ENCODE results near the gene MAGEA9B.
A peak's percentile ranks its signal among the peaks of the same experiment; 100 is the strongest.
"Not testable (repeated sequence)": the region's sequence is repeated elsewhere in the genome, so short reads cannot be mapped to it uniquely, and the experiment has no call there.

The MAGEA9B gene

GRCh38 chrX:149587359-149587758 is at the start of gene MAGEA9B:
TSS of gene MAGEA9B (minus strand) at chrX:149587459. CDS start at chrX:149583179, 4,280 bp downstream.
- ATAC-seq: not testable (repeated sequence)

GRCh38 chrX:149633511-149633910 is 46.3 kb upstream of the MAGEA9B start:
- no peak for TF ChIP-seq RARB (CRISPR knock-in tag; IDR thresholded peaks at IDR 0.05)
- TF ChIP-seq ZNF70 (CRISPR knock-in tag; IDR thresholded peaks at IDR 0.05): no peak
- TF ChIP-seq TOX (CRISPR knock-in tag; IDR thresholded peaks at IDR 0.05; ENCODE audit: borderline replicate concordance): no peak
- TF ChIP-seq BACH2 (CRISPR knock-in tag; IDR thresholded peaks at IDR 0.05; ENCODE audit: borderline replicate concordance): no peak
- TF ChIP-seq ESRRG (CRISPR knock-in tag; IDR thresholded peaks at IDR 0.05): no peak
- TF ChIP-seq TSHZ2 (CRISPR knock-in tag; IDR thresholded peaks at IDR 0.05): no peak
- no peak for TF ChIP-seq CSRNP3 (CRISPR knock-in tag; IDR thresholded peaks at IDR 0.05)
- TF ChIP-seq SNAI2 (CRISPR knock-in tag; IDR thresholded peaks at IDR 0.05): no peak
- no peak for TF ChIP-seq POU6F1 (CRISPR knock-in tag; IDR thresholded peaks at IDR 0.05; ENCODE audit: borderline replicate concordance, low read depth)
- TF ChIP-seq PATZ1 (CRISPR knock-in tag; IDR thresholded peaks at IDR 0.05; ENCODE audit: borderline replicate concordance): no peak
- no peak for TF ChIP-seq ZFP3 (CRISPR knock-in tag; IDR thresholded peaks at IDR 0.05)
- no peak for TF ChIP-seq CREB5 (CRISPR knock-in tag; IDR thresholded peaks at IDR 0.05; ENCODE audit: low read depth)
- TF ChIP-seq ZFP30 (CRISPR knock-in tag; IDR thresholded peaks at IDR 0.05): no peak
- no peak for TF ChIP-seq ARNTL (CRISPR knock-in tag; IDR thresholded peaks at IDR 0.05; ENCODE audit: borderline replicate concordance, low read depth)
- TF ChIP-seq CSDC2 (CRISPR knock-in tag; IDR thresholded peaks at IDR 0.05): no peak
- no peak for TF ChIP-seq TCF4 (CRISPR knock-in tag; IDR thresholded peaks at IDR 0.05; ENCODE audit: borderline replicate concordance)
- TF ChIP-seq ZNF565 (CRISPR knock-in tag; conservative IDR thresholded peaks at IDR 0.05; ENCODE audit: low read depth): no peak
- TF ChIP-seq GLIS3 (CRISPR knock-in tag; IDR thresholded peaks at IDR 0.05): no peak
- TF ChIP-seq PPARA (CRISPR knock-in tag; IDR thresholded peaks at IDR 0.05; ENCODE audit: borderline replicate concordance): no peak
- no peak for ATAC-seq

- ATAC-seq: peak; percentile 67
- TF ChIP-seq ZNF8 (CRISPR knock-in tag; IDR thresholded peaks at IDR 0.05): no peak
- TF ChIP-seq ZNF70 (CRISPR knock-in tag; IDR thresholded peaks at IDR 0.05): no peak
- TF ChIP-seq ZC3H10 (CRISPR knock-in tag; IDR thresholded peaks at IDR 0.05): no peak
- no peak for TF ChIP-seq BACH2 (CRISPR knock-in tag; IDR thresholded peaks at IDR 0.05; ENCODE audit: borderline replicate concordance)
- no peak for TF ChIP-seq RARB (CRISPR knock-in tag; IDR thresholded peaks at IDR 0.05)
- TF ChIP-seq GLIS3 (CRISPR knock-in tag; IDR thresholded peaks at IDR 0.05): no peak
- TF ChIP-seq TCF4 (CRISPR knock-in tag; IDR thresholded peaks at IDR 0.05; ENCODE audit: borderline replicate concordance): no peak
- TF ChIP-seq ESRRG (CRISPR knock-in tag; IDR thresholded peaks at IDR 0.05): no peak
Measured at GRCh38 chrX:149631234-149632165, 44.2 kb upstream of the MAGEA9B start, which contains the start of gene TMEM185A. TSS of gene TMEM185A (minus strand) at chrX:149631792. CDS start at chrX:149631580, 212 bp downstream.

Data from SK-N-SH treated with all-trans-retinoic acid at 6 μM for 48 hours (cell line).